Breast epithelium (tissue), 4 donors: Measurements from ENCODE around the gene LGALS7B. TPM values are rescaled to one million over a fixed set of nuclear protein-coding genes. Genes with fewer than 3 reads are reported as not detected.
"Not testable (repeated sequence)": the region's sequence is repeated elsewhere in the genome, so short reads cannot be mapped to it uniquely, and the experiment has no call there.

ENCODE experiments used
- DNase-seq, 2 donors: peaks; one replicate each; pipeline ENCODE4 v3.0.0-alpha.2; 2019; ENCODE audit warnings: low spot score in 2 of 2
- H3K27ac ChIP-seq, 2 donors: fragments of 200-600 bp; sonication (generic) in 1 of 2; one replicate each; pipeline ENCODE4 v1.5.1; 2016 to 2019; ENCODE audit warnings: mild to moderate bottlenecking in 1 of 2
- H3K27me3 ChIP-seq, 2 donors: fragments of 200-600 bp; sonication (generic) in 1 of 2; one replicate each; pipeline versions ENCODE4 v1.5.1 to v1.6.0; 2017 to 2019; ENCODE audit warnings: control low read depth in 1 of 2, mild to moderate bottlenecking in 1 of 2
- H3K36me3 ChIP-seq: fragments of 200-600 bp; one replicate; pipeline ENCODE4 v1.5.1; 2019
- H3K4me1 ChIP-seq, 2 donors: fragments of 200-600 bp; sonication (generic); one replicate each; pipeline ENCODE4 v1.5.1; 2016 to 2019; ENCODE audit warnings: control low read depth in 1 of 2
- H3K4me3 ChIP-seq, 3 donors: fragments of 200-600 bp; sonication (generic); 1 replicate in 2 of 3; 2 replicates in 1 of 3; pipeline ENCODE4 v1.5.1; 2016 to 2019; ENCODE audit warnings: mild to moderate bottlenecking in 3 of 3, moderate library complexity in 2 of 3
- H3K9me3 ChIP-seq, 2 donors: fragments of 200-600 bp; sonication (generic) in 1 of 2; one replicate each; pipeline ENCODE4 v1.5.1; 2016 to 2019; ENCODE audit warnings: control low read depth in 1 of 2
- CTCF ChIP-seq, 3 donors: fragments of 450-650 bp; IDR thresholded peaks; one replicate each; pipeline ENCODE4 v1.5.1; 2016 to 2017; ENCODE audit warnings: antibody characterized with exemption in 3 of 3, mild to moderate bottlenecking in 3 of 3, moderate library complexity in 3 of 3
- POLR2A ChIP-seq: fragments of 450-650 bp; IDR thresholded peaks from one replicate; pipeline ENCODE4 v1.6.1; 2016; ENCODE audit warnings: antibody characterized with exemption, mild to moderate bottlenecking, moderate library complexity
- POLR2AphosphoS5 ChIP-seq, 3 donors: sonication (generic); formaldehyde crosslinking; IDR thresholded peaks; one replicate each; pipeline ENCODE4 v1.6.1; 2017; ENCODE audit warnings: antibody characterized with exemption in 3 of 3
- intact Hi-C: fragments of 100-400 bp; cut with DNase I; formaldehyde crosslinking; loops from one replicate; pipeline ENCODE4 v1.15.1; 2023; ENCODE audit warnings: low total_unique reads
- total RNA-seq, 3 donors: library from RNA; depleted of rRNA; stranded (reverse); fragments of >200 nt; gene quantifications; one replicate each; pipeline ENCODE4 v1.1.0, GENCODE V29; 2016

Gene LGALS7B
- total RNA-seq, 3 donors from 2014 or later = 5.9 to 23.6 TPM; not detected in 1

- Histone ChIP-seq H3K27ac (no peak within 1 kb of the TSS), H3K4me1 (peaks cover 0 to 3% of the 10 kb centered on the region in 2 donors), H3K9me3 (no peaks in the 10 kb centered on the region), H3K27me3 (no peaks in the 10 kb centered on the region), H3K36me3 (no peaks in the 10 kb centered on the region), H3K4me3 (no peak within 1 kb of the TSS)
- intact Hi-C loops = no loop called here
- TF ChIP-seq CTCF (IDR thresholded peaks at IDR 0.05) (no peak), POLR2A (no peak), POLR2AphosphoS5 (IDR thresholded peaks at IDR 0.05) (no peak)
- DNase-seq = no peak
Measured at GRCh38 chr19:38773469-38774177, 15.4 kb upstream of the LGALS7B start, which contains the start of gene LGALS7. Gene LGALS7, minus strand, starts transcription at chr19:38773517. Its CDS starts 25 bp downstream, at chr19:38773492.

GRCh38 chr19:38774181-38774950 is 14.6 kb upstream of the LGALS7B start:
- Histone ChIP-seq H3K4me1 (peaks cover 0 to 3% of the 10 kb centered on the region in 2 donors), H3K36me3 (no peaks in the 10 kb centered on the region), H3K27ac (no peak overlapping the region), H3K9me3 (no peaks in the 10 kb centered on the region), H3K27me3 (no peaks in the 10 kb centered on the region), H3K4me3 (no peak overlapping the region)
- DNase-seq = no peak
- TF ChIP-seq POLR2AphosphoS5 (IDR thresholded peaks at IDR 0.05) = no peak
- no peak for TF ChIP-seq CTCF (IDR thresholded peaks at IDR 0.05)
- TF ChIP-seq POLR2A = no peak
- intact Hi-C loops = no loop called here

- Histone ChIP-seq H3K4me1 (no peaks in the 10 kb centered on the region), H3K4me3 (no peak overlapping the region), H3K27ac (no peak overlapping the region), H3K27me3 (no peaks in the 10 kb centered on the region), H3K36me3 (no peaks in the 10 kb centered on the region), H3K9me3 (no peaks in the 10 kb centered on the region)
- no peak for TF ChIP-seq POLR2AphosphoS5 (IDR thresholded peaks at IDR 0.05)
- no peak for TF ChIP-seq CTCF (IDR thresholded peaks at IDR 0.05)
- no peak for TF ChIP-seq POLR2A
- no peak for DNase-seq
- intact Hi-C loops = no loop called here
Measured at GRCh38 chr19:38778733-38779132, 10.3 kb upstream of the LGALS7B start.

- TF ChIP-seq POLR2AphosphoS5 (IDR thresholded peaks at IDR 0.05) (no peak), CTCF (IDR thresholded peaks at IDR 0.05) (no peak), POLR2A (no peak)
- no peaks in the 10 kb centered on the region for H3K27me3 ChIP-seq
- H3K4me3 ChIP-seq = no peak overlapping the region
- no peak for DNase-seq
- no peaks in the 10 kb centered on the region for H3K4me1 ChIP-seq
- no peaks in the 10 kb centered on the region for H3K9me3 ChIP-seq
- intact Hi-C loops = no loop called here
- no peak overlapping the region for H3K27ac ChIP-seq
- H3K36me3 ChIP-seq = no peaks in the 10 kb centered on the region
Measured at GRCh38 chr19:38780443-38780842, 8.6 kb upstream of the LGALS7B start.

- no peaks in the 10 kb centered on the region for H3K9me3 ChIP-seq
- H3K27me3 ChIP-seq = no peaks in the 10 kb centered on the region
- H3K27ac ChIP-seq = no peak overlapping the region
- DNase-seq = no peak
- H3K36me3 ChIP-seq = no peaks in the 10 kb centered on the region
- H3K4me1 ChIP-seq = no peaks in the 10 kb centered on the region
- no peak for TF ChIP-seq POLR2AphosphoS5 (IDR thresholded peaks at IDR 0.05)
- no peak for TF ChIP-seq CTCF (IDR thresholded peaks at IDR 0.05)
- no peak for TF ChIP-seq POLR2A
- intact Hi-C loops = no loop called here
- no peak overlapping the region for H3K4me3 ChIP-seq
Measured at GRCh38 chr19:38781058-38781457, 7.9 kb upstream of the LGALS7B start.

GRCh38 chr19:38782212-38782611 is 6.8 kb upstream of the LGALS7B start:
- H3K9me3 ChIP-seq, H3K27ac ChIP-seq, H3K36me3 ChIP-seq, DNase-seq, H3K4me1 ChIP-seq, intact Hi-C loops, H3K27me3 ChIP-seq, H3K4me3 ChIP-seq: not testable (repeated sequence)
